ENCODE data around the gene PIP5K1C. TPM values are rescaled to one million over a fixed set of nuclear protein-coding genes. Genes with fewer than 3 reads are reported as not detected.
"Not testable (repeated sequence)": the region's sequence is repeated elsewhere in the genome, so short reads cannot be mapped to it uniquely, and the experiment has no call there.

PIP5K1C gene
- polyA plus RNA-seq, 4 donors, result 18.3 to 37.0 (median 28.8) TPM

DNA sequence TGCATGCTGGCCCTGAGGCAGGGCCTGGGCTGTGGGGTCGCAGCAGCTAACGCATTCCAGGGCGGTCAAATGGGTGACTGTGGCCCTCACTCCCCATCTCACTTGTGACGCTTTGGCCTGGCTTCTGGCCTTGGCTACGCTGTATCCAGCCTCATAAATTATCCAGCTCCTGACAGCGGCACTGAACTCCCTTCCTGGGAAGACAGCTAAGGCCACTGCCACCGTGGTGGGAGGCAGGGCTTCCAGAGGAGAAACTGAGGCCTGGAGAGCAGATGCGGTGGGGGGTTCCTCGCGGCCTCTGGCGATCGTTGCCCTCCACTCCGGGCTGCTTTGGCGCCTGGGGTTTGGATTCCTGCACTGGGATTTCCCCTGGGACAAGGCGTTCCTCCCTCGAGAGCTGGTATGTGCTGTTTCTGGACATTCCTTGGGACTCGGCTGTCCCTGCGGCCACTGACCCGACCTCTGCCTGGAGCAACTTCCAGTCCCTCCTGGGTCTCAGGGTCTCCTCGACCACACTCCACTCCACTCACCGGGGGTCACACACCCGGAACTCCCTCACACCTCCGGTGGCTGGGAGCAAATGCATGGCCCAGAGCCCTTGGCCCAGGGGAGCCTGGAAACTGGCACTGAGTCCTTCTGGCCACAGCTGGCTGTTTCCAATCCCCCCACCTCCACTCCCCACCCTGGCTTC, 97.0 kb downstream of the PIP5K1C start:
- DNase-seq (ENCODE audit: low read depth in 4 of 4, low spot score in 2 of 4), result no peak

DNA sequence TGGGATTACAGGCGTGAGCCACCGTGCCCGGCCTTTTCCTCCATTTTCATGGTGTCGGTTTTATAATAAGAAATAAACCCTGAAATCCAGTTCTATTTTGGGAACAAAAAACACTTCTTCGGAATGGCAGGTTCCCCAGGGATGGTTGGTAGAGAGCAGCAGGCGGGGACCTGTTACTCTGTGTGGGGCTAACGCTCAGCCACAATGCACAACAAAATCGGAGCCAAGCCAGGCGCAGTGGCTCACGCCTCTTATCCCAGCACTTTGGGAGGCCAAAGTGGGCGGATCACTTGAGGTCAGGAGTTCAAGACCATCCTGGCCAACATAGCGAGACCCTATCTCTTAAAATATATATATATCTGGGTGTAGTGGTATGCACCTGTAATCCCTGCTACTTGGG, 99.2 kb downstream of the PIP5K1C start:
- no peak for DNase-seq (ENCODE audit: low read depth in 4 of 4, low spot score in 2 of 4)

DNA sequence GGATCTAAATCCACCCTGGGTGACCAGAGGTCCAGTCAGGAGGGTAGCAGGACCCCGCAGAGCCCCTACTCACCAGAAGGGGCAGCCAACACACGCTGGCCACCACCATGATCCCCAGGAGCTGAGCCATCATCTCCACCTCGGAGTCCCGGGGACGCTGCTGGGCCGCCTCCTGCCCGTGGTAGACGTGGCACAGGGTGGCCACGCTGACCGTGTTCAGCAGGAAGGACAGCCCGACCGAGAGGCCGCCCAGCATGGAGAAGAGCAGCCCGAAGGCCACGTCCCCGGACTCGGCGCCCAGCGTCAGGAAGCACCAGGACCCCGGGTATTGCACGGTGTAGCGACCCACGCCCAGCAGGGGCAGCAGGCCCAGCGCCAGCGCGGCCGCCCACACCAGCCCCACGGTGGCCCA, 100.5 kb downstream of the PIP5K1C start:
- no peak for DNase-seq (ENCODE audit: low read depth in 4 of 4, low spot score in 2 of 4)

DNA sequence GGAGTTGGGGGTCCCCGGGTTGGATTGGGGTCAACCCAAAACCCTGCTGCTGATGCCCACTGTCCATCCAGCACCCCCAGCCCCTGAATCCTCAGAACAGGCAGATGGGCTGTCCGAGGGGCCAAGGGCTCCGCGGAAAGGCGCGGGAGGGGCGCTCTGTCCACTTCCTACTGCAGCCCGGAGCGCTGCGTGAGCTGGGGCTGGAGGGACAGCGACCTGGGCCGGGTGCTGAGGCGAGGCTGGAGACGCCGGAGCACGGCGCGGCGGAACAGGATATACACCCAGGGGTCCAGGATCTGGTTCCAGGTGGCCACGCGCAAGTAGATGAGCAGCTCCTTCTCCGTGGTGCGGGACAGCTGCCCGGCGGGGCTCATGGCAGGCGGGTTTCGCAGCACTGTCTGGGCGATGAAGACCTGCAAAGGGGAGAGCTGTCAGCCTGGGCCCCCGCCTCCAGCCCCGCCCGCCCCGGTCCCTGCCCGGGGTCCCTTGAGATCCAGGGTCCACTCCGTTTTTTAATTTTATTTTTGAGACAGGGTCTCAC, 104.7 kb downstream of the PIP5K1C start:
- DNase-seq (ENCODE audit: low read depth in 4 of 4, low spot score in 2 of 4), result no peak

DNA sequence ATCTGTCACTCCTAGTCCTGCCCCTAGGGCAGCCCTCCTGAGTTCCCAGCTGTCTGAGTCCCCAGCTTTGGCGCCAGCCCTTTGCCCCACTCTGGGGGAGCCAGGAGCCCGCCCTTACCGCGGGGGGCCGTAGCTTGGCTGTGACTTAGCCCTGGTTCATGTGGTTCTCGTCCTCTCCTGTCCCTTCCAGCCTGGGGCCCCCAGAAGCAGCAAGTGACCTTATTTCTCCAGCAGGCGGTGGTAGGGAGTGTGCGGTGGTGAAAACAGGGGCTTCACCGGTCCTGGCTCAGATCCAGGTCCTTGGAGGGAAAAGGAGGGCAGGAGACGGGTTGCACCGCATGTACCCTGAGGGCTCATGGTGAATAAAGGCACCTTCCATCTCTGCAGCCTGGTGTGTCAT, 107.1 kb downstream of the PIP5K1C start:
- no peak for DNase-seq (ENCODE audit: low read depth in 4 of 4, low spot score in 2 of 4)

DNA sequence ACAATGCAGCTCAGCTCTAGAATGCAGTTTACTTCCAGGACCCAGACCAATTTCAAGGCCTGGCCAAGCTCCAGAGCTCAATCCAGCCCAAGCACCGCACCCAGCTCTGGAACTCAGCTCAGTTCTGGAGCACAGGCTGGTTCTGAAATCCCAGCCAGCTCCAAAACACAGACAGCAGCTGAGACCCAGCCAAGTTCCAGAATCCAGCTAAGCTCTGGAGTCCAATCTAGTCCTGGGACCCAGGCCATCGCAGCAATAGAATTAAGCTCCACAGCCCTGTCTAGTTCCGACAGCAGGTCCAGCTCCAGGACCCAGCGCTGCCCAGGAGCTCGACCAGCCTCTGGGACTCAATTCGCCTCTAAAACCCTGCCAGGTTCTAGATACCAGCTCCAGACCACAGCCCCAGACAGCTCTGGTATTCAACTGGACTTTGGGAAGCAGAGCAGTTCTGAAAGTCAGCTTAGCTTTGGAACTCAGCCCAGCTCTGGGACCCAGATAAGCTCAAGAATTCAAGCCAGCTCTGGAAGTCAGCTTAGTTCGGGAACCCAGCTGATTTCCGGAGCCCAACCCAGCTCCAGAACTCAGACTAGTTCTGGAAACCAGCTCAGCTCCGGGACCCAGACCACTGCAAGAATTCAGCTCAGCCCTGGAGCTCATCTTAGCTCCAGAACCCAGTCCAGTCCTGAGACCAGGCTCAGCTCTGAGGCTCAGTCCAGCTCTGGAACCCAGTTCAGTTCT, 108.2 kb downstream of the PIP5K1C start:
- DNase-seq (ENCODE audit: low read depth in 4 of 4, low spot score in 2 of 4), result no peak

DNA sequence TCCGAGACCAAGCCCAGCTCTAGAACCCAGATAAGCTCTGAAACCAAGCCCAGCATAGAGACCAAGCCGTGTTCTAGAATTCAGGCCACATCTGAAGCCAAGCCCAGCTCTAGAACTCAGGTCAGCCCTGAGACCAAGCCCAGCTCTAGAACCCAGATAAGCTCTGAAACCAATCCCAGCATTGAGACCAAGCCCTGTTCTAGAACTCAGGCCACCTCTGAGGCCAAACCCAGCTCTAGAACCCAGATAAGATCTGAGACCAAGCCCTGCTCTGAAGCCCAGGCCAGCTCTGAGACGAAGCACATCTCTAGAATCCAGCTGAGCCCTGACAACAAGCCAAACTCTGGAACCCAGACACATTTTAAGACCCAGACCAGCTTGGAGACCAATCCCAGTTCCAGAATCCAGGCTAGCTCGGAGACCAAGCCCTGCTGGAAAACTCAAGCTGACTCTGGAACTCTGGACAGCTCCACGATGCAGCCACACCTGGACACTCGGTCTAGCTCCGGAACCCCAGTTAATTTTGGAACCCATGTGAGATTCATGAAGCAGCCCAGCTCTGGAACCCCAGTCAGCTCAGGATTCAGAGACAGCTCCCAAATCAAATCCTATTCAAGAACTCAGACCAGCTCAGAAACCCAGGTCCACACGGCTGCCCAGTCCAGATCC, 109.1 kb downstream of the PIP5K1C start:
- no peak for DNase-seq (ENCODE audit: low read depth in 4 of 4, low spot score in 2 of 4)

DNA sequence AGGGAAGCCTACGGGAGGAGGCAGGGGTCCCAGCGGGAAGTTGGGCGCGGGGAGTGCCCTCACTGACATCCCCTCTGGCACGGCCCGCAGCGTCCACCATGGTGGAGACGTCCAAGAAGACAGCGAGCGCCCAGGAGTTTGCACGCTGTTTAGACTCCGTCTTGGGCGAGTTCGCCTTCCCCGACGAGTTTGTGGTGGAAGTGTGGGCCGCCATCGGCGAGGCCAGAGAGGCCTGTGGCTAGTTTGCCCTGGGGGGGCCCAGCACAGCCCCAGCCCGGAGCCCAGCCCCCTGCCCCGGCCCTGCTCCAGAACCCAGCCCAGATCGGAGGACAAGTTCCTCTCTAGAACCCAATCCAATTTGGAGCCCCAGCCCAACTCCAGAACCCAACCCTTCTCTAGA, 110.3 kb downstream of the PIP5K1C start:
- no peak for DNase-seq (ENCODE audit: low read depth in 4 of 4, low spot score in 2 of 4)

DNA sequence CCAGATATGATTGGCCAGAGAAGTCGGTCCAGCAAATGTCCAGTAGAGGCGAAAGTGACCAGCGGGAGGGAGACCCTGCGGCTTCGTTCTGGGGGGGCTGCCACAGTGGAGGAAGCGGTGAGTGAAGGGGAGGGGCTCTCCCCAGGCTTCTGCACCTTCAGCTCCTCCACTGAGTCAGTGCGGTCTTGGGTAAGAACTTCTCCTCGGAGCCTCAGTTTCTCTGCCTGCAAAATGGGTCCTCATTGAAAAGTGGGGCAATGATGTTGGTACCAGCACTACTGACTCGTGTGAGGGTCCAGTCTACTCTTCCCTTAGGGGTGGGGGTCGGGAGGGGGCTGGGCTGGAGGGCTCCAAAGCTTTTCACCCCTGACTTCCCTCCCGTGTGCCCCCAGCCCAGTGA, 110.8 kb downstream of the PIP5K1C start:
- no peak for DNase-seq (ENCODE audit: low read depth in 4 of 4, low spot score in 2 of 4)

DNA sequence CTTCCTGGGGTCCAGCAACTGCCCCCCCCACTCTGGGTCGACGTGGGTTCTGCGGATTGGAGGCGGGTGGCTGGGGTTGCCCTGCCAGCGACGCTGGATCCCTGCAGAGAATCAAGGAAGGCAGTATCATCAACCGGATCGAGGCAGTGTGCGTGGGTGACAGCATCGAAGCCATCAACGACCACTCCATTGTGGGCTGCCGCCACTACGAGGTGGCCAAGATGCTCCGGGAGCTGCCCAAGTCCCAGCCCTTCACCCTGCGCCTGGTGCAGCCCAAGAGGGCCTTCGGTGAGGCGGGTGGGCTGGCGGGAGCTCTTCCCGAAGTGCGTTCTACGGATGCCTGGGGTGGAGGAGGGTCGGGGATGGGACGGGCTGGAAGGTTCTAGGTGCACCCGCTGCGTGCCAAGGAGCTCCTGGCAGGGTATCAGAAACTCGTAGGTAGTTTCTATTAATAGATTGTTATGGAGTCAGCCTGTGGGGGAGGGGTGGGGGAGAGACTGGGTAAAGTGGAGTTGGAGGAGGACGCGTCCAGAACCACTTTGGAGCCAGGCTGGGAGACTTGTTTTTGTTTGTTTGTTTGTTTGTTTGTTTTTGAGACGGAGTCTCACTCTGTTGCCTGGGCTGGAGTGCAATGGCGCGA, 113.4 kb downstream of the PIP5K1C start:
- DNase-seq (ENCODE audit: low read depth in 4 of 4, low spot score in 2 of 4), result no peak

DNA sequence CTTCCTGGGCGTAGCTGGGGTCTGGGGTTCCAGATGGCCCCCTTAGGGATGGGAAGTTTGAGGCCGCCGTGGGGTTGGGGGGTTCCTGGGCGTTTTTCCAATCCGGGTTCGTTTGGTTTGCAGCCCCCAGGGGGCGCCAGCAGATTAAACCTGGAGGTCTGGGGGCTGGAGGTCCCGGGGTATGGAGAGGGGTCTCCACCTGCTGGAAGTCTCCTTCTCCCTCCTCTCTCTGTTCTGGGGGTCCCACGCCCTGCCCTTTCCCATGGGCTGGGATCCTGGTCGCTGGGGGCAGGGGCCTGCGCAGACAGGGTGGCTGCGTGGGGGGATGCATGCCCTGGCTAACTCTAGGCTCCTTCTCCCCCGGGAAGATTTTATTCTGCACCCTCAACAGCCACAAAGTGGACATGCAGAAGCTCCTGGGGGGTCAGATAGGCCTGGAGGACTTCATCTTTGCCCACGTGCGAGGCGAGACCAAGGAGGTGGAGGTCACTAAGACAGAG, 114.1 kb downstream of the PIP5K1C start:
- no peak for DNase-seq (ENCODE audit: low read depth in 4 of 4, low spot score in 2 of 4)

DNA sequence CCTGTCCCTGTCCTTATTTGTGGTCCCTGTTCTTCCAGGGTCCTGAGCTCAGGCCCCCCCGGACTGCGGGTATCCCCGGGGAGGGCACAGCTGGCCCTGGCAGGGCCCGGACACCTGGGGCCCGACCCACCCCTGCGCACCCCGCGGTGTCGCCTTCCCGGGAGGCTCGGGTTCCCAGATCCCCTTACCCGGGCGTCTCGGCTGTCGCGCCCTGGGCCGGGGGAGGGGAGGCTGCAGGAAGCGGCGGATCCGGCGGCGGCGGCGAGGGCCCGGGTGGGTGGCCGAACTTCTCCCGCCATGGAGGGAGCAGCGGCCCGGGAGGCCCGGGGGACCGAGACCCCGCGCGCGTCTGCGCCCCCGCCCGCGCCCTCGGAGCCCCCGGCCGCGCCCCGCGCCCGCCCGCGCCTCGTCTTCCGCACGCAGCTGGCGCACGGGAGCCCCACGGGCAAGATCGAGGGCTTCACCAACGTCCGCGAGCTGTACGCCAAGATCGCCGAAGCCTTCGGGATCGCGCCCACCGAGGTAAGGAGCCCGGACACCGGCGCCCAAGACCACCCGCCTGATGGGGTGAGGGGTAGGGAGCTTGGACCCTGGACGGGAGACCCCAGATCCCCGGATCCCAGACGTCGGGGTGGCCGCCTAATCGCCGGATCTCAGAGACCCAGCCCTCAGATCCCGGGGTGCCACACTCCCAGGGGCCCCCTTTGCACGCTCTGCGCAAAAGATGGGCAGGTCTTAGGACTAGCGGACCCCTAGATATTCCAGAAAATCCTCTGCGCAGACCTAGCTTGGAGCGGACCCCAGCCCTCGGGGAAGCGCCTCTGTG, 114.8 kb downstream of the PIP5K1C start, which contains the start of gene GIPC3:
GIPC3 (plus strand) TSS at position 178 of the 826 bp plus-strand sequence; CDS start at position 298, 120 bp downstream.
- DNase-seq (ENCODE audit: low read depth in 4 of 4, low spot score in 2 of 4), result no peak

DNA sequence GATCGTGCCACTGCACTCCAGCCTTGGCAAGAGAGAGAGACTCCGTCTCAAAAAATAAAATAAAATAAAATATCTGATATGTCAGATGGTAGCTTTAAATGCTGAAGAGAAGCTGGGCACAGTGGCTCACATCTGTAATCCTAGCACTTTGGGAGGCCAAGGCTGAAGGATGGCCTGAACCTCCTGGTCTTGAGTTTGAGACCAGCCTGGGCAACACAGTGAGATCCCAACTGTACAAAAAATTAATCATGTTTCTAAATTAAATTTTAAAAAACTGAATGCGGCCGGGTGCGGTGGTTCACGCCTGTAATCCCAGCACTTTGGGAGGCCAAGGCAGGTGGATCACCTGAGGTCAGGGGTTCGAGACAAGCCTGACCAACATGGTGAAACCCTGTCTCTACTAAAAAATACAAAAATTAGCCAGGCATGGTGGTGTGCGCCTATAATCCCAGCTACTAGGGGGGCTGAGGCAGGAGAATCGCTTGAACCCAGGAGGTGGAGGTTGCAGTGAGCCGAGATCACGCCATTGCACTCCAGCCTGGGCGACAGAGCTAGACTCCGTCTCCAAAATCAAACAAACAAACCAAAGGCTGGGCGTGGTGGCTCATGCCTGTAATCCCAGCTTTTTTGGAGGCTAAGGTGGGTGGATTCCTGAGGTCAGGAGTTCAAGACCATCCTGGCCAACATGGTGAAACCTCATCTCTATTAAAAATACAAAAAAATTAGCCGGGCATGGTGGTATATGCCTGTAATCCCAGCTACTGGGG, 116.0 kb downstream of the PIP5K1C start:
- DNase-seq (ENCODE audit: low read depth in 4 of 4, low spot score in 2 of 4), result not testable (repeated sequence)

DNA sequence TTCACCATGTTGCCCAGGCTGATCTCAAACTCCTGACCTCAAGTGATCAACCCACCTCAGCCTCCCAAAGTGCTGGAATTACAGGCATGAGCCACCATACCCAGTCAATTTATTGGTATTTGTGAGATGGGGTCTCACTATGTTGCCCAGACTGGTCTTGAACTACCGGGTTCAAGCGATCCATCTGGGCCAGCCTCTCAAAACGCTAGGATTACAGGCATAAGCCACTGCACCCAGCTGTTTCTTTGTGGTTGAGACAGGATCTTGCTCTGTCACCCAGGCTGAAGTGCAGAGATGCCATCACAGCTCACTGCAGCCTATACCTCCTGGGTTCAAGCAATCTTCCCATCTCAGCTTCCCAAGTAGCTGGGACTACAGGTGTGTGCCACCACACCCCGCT, 118.5 kb downstream of the PIP5K1C start:
- DNase-seq (ENCODE audit: low read depth in 4 of 4, low spot score in 2 of 4), result not testable (repeated sequence)

Other genes with a start within 250 kb of the PIP5K1C start
- 100 to 1,000 TPM; 454 to 598 (median 485) TPM for gene SMIM24, start 219.9 kb downstream of the PIP5K1C start, polyA plus RNA-seq (ENCODE audit: insufficient read length in 4 of 4)
- under 1 TPM in 2 of 4 donors, not detected in 2; 0.28 to 0.95 TPM for gene SMIM44, start 217.0 kb downstream of the PIP5K1C start, polyA plus RNA-seq (ENCODE audit: insufficient read length in 4 of 4)
- gene DOHH, start 199.8 kb downstream of the PIP5K1C start, polyA plus RNA-seq (ENCODE audit: insufficient read length in 4 of 4), result 10 to 100 TPM in 2 of 4 donors, 1 to 10 TPM in 2; 6.2 to 11.6 (median 10.1) TPM
- 10 to 100 TPM; 45.1 to 72.5 (median 59.0) TPM for gene FZR1, start 194.2 kb downstream of the PIP5K1C start, polyA plus RNA-seq (ENCODE audit: insufficient read length in 4 of 4)
- gene TEKTIP1, start 161.3 kb downstream of the PIP5K1C start, polyA plus RNA-seq (ENCODE audit: insufficient read length in 4 of 4), result 1 to 10 TPM; 3.1 to 9.0 (median 7.0) TPM
- gene MFSD12, start 142.9 kb downstream of the PIP5K1C start, polyA plus RNA-seq (ENCODE audit: insufficient read length in 4 of 4), result 10 to 100 TPM; 44.5 to 76.8 (median 61.8) TPM
- 100 to 1,000 TPM in 1 of 4 donors, 10 to 100 TPM in 3; 67.9 to 111 (median 91.2) TPM for gene HMG20B, start 127.5 kb downstream of the PIP5K1C start, polyA plus RNA-seq (ENCODE audit: insufficient read length in 4 of 4)
- gene GIPC3, start 115.0 kb downstream of the PIP5K1C start, polyA plus RNA-seq (ENCODE audit: insufficient read length in 4 of 4), result 1 to 10 TPM; 2.3 to 3.3 (median 2.8) TPM
- gene TBXA2R, start 93.6 kb downstream of the PIP5K1C start, polyA plus RNA-seq (ENCODE audit: insufficient read length in 4 of 4), result 1 to 10 TPM; 2.3 to 3.8 (median 3.1) TPM
- 10 to 100 TPM; 18.6 to 35.0 (median 29.3) TPM for gene CACTIN, start 73.7 kb downstream of the PIP5K1C start, polyA plus RNA-seq (ENCODE audit: insufficient read length in 4 of 4)
- gene TJP3, start 7.9 kb upstream of the PIP5K1C start, polyA plus RNA-seq (ENCODE audit: insufficient read length in 4 of 4), result 10 to 100 TPM in 3 of 4 donors, 1 to 10 TPM in 1; 8.6 to 16.0 (median 11.3) TPM
- 10 to 100 TPM; 12.8 to 25.4 (median 19.9) TPM for gene APBA3, start 61.2 kb upstream of the PIP5K1C start, polyA plus RNA-seq (ENCODE audit: insufficient read length in 4 of 4)
- gene MRPL54, start 62.2 kb upstream of the PIP5K1C start, polyA plus RNA-seq (ENCODE audit: insufficient read length in 4 of 4), result 10 to 100 TPM; 30.6 to 58.9 (median 37.0) TPM
- gene RAX2, start 71.8 kb upstream of the PIP5K1C start, polyA plus RNA-seq (ENCODE audit: insufficient read length in 4 of 4), result under 1 TPM in 1 of 4 donors, not detected in 3; 0.06 TPM
- 1 to 10 TPM in 3 of 4 donors, under 1 TPM in 1; 0.96 to 2.1 (median 1.8) TPM for gene MATK, start 85.9 kb upstream of the PIP5K1C start, polyA plus RNA-seq (ENCODE audit: insufficient read length in 4 of 4)
- gene ZFR2, start 168.6 kb upstream of the PIP5K1C start, polyA plus RNA-seq (ENCODE audit: insufficient read length in 4 of 4), result 1 to 10 TPM; 1.2 to 2.8 (median 1.8) TPM
- under 1 TPM; 0.16 to 0.95 (median 0.53) TPM for gene ATCAY, start 180.2 kb upstream of the PIP5K1C start, polyA plus RNA-seq (ENCODE audit: insufficient read length in 4 of 4)
- under 1 TPM in 3 of 4 donors, not detected in 1; 0.16 to 0.25 (median 0.18) TPM for gene NMRK2, start 232.6 kb upstream of the PIP5K1C start, polyA plus RNA-seq (ENCODE audit: insufficient read length in 4 of 4)